GM21717 (cell line): ENCODE data around the gene BCAM.
"Not testable (repeated sequence)": the region's sequence is repeated elsewhere in the genome, so short reads cannot be mapped to it uniquely, and the experiment has no call there.

Source experiments
- ATAC-seq: cut with Tn5 transposase; IDR thresholded peaks from one replicate; pipeline ENCODE4 v1.9.1; 2021; ENCODE audit warnings: mild to moderate bottlenecking, moderate library complexity; ENCODE audit not compliant: unreplicated experiment

BCAM gene

DNA sequence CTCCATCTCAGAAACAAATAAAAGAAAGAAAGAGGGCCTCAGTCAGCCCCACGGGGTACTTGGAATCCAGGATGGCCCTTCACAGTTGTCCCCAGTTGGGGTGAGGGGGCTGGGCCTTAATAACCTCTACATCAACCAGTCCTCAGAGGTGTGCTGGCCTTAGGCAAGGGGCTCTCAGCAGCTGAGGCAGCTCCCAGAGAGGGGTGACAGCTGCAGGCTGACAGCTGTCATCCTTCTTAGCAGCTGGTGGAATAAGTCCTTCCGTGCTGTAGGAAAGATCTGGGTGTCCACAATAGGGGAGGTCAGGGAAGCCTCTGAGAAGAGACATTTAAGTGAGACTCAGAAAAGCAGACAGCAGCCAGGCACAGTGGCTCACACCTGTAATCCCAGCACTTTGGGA lies 7.4 kb downstream of the BCAM start:
- ATAC-seq: no peak

DNA sequence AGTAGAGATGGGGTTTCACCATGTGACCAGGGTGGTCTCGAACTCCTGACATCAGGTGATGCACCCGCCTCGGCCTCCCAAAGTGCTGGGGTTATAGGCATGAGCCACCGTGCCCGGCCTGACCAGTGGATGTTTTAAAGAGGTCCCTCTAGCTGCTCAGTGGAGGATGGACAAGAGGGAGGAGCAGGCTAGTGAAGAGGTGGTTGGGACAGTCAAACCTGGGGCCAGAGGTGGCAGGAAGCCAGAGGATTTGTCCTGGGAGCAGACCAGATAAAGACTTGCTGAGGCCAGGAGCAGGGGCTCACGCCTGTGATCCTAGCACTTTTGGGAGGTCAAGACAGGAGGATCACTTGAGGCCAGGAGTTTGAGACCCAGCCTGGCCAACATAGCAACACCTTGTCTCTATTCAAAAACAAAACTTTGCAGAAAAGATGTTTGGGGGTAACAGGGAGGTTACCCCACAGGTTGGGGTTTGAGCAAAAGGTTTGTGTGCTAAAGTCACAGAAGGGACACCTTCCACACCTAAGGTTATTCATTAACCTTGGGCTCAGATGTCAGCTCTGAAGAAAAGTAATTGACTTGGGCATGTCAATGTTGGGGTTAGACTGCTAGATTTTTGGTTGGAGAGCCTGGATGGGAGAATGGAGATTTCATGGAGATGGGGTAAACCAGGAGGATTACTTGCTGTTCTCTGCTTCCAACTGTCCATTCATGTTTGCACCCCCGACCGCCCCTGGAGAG lies 9.0 kb downstream of the BCAM start:
- no peak for ATAC-seq

DNA sequence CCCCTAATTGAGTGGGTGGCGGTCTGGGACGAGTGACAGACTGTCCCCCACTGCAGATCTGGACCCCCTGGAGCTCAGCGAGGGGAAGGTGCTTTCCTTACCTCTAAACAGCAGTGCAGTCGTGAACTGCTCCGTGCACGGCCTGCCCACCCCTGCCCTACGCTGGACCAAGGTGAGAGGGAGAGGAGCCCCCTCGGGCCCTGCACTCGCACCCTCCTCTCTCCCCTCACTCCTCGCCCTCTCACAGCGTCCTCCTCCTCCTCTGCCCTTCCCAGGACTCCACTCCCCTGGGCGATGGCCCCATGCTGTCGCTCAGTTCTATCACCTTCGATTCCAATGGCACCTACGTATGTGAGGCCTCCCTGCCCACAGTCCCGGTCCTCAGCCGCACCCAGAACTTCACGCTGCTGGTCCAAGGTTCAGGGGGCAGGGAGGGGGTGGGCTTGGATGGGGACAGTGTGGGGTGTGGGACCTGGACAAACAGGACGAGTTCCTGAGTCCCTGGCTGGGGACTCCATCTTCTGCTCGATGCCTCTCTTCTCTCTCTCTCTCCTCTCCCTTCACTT lies 9.6 kb downstream of the BCAM start:
- no peak for ATAC-seq

GRCh38 chr19:44819246-44819832 lies 10.4 kb downstream of the BCAM start:
- ATAC-seq: no peak

- no peak for ATAC-seq
Measured at GRCh38 chr19:44820648-44821609, 12.0 kb downstream of the BCAM start.

DNA sequence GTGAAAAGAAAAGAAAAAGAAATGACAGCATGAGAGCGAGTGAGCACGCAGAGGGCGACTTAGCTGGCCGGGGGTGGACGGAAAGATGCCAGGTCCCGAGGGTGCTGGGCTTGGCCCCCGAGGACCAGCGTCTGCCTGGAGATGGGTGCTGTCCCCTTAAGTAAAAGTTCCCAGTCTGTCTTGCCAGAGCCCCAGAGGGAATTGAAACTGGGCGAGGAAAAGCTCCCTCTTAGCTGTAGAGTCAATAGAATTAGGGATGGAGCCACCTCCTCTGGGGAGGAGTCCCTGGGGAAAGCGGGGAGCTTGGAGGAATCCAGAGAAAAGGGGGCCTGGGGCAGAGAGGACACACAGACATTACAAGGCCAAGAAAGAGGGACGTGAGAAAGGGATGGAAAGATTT lies 13.3 kb downstream of the BCAM start:
- no peak for ATAC-seq

DNA sequence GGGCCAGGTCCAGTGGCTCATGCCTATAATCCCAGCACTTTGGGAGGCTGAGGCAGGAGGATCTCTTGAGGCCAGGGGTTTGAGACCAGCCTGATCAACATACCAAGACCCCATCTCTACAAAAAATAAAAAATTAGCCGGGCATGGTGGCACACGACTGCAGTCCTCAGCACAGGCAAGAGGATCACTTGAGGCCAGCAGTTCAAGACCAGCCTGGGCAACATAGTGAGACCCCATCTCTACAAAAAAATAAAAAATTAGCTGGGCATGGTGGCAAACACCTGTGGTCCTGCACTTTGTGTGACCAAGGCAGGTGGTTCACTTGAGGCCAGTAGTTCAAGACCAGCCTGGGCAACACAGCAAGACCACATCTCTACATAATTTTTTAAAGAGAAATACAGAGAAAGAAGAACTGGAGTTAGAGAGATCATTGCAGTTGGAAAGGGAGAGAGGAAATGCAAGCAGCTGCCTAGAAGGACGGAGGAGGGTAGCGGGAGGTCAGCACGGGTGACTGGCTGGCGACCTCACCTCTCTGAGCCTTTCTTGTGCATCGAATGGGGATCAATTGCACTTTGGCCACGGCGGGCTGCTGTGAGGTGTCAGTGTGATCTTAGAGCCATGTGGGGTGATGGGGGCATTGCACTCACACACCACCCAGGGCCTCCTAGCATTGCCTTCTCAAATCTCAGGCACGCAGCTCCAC lies 13.9 kb downstream of the BCAM start:
- no peak for ATAC-seq

- ATAC-seq: no peak
Measured at GRCh38 chr19:44823373-44823698, 14.4 kb downstream of the BCAM start.

DNA sequence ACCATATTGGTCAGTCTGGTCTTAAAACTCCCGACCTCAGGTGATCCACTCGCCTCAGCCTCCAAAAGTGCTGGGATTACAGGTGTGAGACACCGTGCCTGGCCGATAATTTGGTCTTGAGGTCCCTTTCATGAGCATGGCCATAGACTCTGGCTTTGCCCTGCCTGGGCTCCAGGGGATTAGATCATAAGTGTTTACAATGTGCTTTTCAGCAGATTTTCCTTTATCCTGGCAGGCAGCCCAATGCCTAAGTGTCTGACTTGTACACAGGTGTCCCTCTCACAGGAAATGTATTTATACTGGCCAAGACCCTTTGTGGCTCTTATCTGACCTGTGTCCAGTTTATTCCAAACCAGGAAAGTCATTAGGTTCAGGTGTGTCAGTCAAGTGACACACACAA lies 15.9 kb downstream of the BCAM start:
- ATAC-seq: no peak

DNA sequence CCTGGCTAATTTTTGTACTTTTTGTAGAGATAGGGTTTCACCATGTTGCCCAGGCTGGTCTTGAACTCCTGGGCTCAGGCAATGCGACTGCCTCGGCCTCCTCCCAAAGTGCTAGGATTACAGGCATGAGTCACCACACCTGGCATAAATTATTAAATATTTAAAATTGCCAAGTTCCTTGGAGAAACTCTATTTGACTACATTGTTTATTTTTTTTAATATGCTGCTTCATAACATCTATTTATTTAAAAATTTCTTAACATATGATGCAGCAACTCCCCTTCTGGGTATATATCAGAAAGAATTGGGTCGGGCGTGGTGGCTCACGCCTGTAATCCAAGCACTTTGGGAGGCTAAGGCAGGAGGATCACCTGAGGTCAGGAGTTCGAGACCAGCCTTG lies 24.0 kb downstream of the BCAM start:
- ATAC-seq: not testable (repeated sequence)

DNA sequence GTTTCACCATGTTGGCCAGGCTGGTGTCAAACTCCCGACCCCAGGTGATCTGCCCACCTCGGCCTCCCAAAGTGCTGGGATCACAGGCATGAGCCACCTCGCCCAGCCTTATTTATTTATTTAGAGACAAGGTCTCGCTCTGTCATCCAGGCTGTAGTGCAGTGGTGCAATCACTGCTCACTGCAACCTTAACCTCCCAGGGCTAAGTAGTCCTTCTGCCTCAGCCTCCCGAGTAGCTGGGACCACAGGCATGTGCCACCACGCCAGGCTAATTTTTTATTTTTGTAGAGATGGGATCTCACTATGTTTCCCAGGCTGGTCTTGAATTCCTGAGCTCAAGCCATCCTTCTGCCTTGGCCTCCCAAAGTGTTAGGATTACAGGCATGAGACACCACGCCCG lies 25.5 kb downstream of the BCAM start:
- ATAC-seq: not testable (repeated sequence)

DNA sequence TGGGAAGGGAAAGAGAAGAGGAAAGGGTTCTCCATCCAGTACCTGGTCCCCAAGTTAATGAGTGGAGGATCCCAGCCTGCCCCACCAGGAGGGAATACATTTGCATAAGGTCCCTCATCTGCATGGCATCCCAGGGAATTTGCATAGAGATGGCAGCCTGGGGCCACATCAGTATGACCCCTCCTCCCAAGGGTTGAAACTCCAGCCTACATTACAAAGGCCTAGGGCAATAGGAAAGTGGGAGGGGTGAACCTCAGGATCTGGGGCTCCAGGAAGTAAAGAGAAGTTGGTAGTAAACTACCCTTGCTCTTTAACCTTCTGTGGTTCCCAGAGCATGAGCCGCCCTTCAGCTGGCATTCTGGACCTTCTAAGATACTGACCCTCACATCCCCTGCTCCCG lies 30.4 kb downstream of the BCAM start:
- ATAC-seq: no peak

GRCh38 chr19:44840811-44841210 lies 31.9 kb downstream of the BCAM start:
- ATAC-seq: no peak

DNA sequence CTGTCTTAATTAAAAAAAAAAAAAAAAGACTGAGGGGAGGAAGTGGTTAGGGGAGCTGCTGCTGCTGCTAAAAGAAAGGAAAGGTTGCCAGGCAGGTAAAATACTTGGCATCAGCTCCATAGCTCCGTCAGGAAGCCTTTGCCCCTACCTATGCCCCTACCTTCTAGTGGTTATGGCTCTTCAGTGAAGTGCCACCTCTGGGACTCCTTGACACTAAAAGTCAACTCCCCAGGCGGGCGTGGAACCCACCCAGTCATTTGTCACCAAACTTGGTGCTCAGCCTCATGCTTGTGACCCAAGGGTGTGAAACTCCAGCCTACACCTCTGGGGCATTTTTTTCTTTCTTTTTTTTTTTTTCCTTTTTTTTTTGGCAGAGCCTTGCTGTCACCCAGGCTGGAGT lies 32.3 kb downstream of the BCAM start:
- no peak for ATAC-seq

- ATAC-seq: no peak
Measured at GRCh38 chr19:44845286-44845611, 36.3 kb downstream of the BCAM start.

GRCh38 chr19:44845612-44846454 lies 36.9 kb downstream of the BCAM start, which contains the start of gene NECTIN2:
TSS of gene NECTIN2 (plus strand) at chr19:44846297. CDS start at chr19:44846526, 229 bp downstream.
- no peak for ATAC-seq

GRCh38 chr19:44846455-44847143 lies 37.7 kb downstream of the BCAM start:
- no peak for ATAC-seq

DNA sequence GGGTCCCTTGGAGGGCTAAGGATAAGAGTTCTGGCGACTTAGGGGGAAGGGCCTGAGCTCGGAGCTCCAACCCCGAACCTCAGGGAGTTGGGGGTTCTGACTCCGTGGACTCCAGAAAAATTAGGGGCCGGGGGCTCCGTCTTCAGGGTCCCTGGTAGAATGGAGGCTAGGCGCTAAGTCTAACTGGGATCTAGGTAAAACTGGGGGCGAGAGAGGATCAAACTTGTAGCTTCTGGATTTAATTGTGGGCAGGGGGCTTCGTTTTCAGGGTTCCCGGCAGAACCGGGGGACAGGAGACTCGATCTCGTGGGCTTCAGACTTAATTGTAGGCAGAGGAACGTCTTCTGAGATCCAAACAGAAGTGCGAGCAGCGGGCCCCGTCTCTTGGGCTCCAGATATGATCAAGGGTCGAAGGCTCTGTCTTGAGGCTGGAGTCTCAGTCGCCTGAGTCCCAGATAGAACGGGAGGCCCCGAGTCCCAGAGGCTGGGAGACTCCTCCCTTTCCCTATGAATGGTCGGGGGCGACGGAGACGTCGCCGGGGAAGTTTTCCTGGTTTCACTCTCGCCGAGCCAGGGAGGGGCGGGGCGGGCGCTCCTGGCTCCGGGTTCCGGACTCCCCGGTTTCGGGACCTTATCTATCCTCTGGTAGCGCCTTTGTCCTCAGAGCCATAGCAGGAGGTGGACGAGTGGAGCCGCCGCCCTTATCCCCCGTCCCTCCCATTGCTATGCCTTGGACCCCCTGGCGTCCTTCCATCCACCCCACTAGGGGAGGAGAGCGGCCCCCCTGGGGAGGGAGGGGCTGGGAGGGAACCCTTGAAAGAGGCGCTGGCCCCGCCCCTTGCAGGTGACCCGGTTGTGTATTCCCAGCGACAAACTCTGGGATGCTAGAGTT lies 38.5 kb downstream of the BCAM start:
- no peak for ATAC-seq
